DND-41 (cell line): Measurements from ENCODE around the gene DLK1.

Experiments
- EZH2 ChIP-seq: IDR thresholded peaks from 3 replicates; pipeline ENCODE4 v1.6.1; 2012; ENCODE audit warnings: borderline replicate concordance, low read depth, mild to moderate bottlenecking, moderate library complexity, low read length, inconsistent platforms; ENCODE audit not compliant: severe bottlenecking
- TF ChIP-seq, protein P1 (sequence below): IDR thresholded peaks from 2 replicates; pipeline ENCODE4 v1.5.1; 2012; ENCODE audit warnings: borderline replicate concordance, low read length, moderate library complexity, mild to moderate bottlenecking; ENCODE audit not compliant: poor library complexity, severe bottlenecking; ENCODE audit errors: extremely low read depth

DNA sequence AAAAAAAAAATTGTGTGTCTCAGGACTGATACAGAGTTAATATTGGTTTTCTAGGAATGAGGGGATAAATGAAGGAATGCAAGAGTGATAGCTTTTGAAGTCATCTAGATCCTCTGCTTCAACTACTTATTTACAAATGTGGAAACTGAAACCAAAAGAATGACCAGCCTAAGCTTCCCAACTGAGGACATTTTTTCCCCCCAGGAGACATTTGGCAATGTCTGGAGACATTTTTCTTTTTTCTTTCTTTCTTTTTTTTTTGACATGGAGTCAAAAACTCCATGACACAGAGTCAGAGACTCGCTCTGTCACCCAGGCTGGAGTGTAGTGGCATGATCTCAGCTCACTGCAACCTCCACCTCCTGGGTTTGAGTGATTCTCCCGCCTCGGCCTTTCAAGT lies 15.3 kb downstream of the DLK1 start:
- TF ChIP-seq, protein P1, sequence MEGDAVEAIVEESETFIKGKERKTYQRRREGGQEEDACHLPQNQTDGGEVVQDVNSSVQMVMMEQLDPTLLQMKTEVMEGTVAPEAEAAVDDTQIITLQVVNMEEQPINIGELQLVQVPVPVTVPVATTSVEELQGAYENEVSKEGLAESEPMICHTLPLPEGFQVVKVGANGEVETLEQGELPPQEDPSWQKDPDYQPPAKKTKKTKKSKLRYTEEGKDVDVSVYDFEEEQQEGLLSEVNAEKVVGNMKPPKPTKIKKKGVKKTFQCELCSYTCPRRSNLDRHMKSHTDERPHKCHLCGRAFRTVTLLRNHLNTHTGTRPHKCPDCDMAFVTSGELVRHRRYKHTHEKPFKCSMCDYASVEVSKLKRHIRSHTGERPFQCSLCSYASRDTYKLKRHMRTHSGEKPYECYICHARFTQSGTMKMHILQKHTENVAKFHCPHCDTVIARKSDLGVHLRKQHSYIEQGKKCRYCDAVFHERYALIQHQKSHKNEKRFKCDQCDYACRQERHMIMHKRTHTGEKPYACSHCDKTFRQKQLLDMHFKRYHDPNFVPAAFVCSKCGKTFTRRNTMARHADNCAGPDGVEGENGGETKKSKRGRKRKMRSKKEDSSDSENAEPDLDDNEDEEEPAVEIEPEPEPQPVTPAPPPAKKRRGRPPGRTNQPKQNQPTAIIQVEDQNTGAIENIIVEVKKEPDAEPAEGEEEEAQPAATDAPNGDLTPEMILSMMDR: no peak
- no peak for TF ChIP-seq EZH2
